Heart left ventricle (tissue), 16 donors: ENCODE data around the gene DMD. TPM values are rescaled to one million over a fixed set of nuclear protein-coding genes. Genes with fewer than 3 reads are reported as not detected.
"Not testable (repeated sequence)": the region's sequence is repeated elsewhere in the genome, so short reads cannot be mapped to it uniquely, and the experiment has no call there.

Experiments
- ATAC-seq, 4 donors: fragments of 200-7000 bp; cut with Tn5 transposase; one replicate each; pipeline ENCODE4 v1.9.1; 2020 to 2022; ENCODE audit warnings: moderate library complexity in 4 of 4, mild to moderate bottlenecking in 3 of 4, moderate number of reproducible peaks in 1 of 4
- DNase-seq, 5 donors: peaks; one replicate each; pipeline ENCODE4 v3.0.0-alpha.2; 2020
- H3K27ac ChIP-seq, 12 donors: fragments of 200-600 bp; sonication (generic) in 4 of 12; one replicate each; pipeline versions ENCODE4 v1.5.0 to v1.8.0; 2016 to 2022; ENCODE audit warnings: mild to moderate bottlenecking in 2 of 12
- H3K27me3 ChIP-seq, 9 donors: fragments of 200-600 bp; sonication (generic) in 2 of 9; one replicate each; pipeline versions ENCODE4 v1.5.1 to v1.8.0; 2016 to 2022; ENCODE audit warnings: mild to moderate bottlenecking in 3 of 9
- H3K36me3 ChIP-seq, 9 donors: fragments of 200-600 bp; sonication (generic) in 2 of 9; one replicate each; pipeline versions ENCODE4 v1.5.0 to v1.8.0; 2018 to 2022; ENCODE audit warnings: mild to moderate bottlenecking in 2 of 9
- H3K4me1 ChIP-seq, 12 donors: fragments of 200-600 bp; sonication (generic) in 4 of 12; one replicate each; pipeline versions ENCODE4 v1.5.0 to v1.8.0; 2016 to 2022; ENCODE audit warnings: mild to moderate bottlenecking in 3 of 12
- H3K4me3 ChIP-seq, 12 donors: fragments of 200-600 bp; sonication (generic) in 4 of 12; one replicate each; pipeline versions ENCODE4 v1.5.0 to v1.8.0; 2017 to 2022; ENCODE audit warnings: mild to moderate bottlenecking in 9 of 12, moderate library complexity in 4 of 12
- H3K9me3 ChIP-seq, 12 donors: fragments of 200-600 bp; sonication (generic) in 4 of 12; one replicate each; pipeline versions ENCODE4 v1.5.0 to v1.8.0; 2016 to 2022; ENCODE audit warnings: mild to moderate bottlenecking in 1 of 12
- POLR2A ChIP-seq, 2 donors: fragments of 450-650 bp; IDR thresholded peaks; one replicate each; pipeline ENCODE4 v1.6.1; 2017; ENCODE audit warnings: antibody characterized with exemption in 2 of 2, mild to moderate bottlenecking in 2 of 2, moderate library complexity in 2 of 2
- WGBS, 4 donors: extraction: QIAGEN DNeasy Blood & Tissue Kit in 2 of 4; methylation state at CpG; one replicate each; pipeline versions ENCODE4 v1.1.5 to v1.1.7; 2013 to 2018; 5-methylcytosine and 5-hydroxymethylcytosine counted together
- intact Hi-C, 10 donors: fragments of 100-400 bp; cut with DNase I; formaldehyde crosslinking; loops; one replicate each; pipeline versions ENCODE4 v1.11.1 to v1.14.2; 2022
- polyA plus RNA-seq, 2 donors: library from polyadenylated mRNA; stranded (reverse); fragments of 200-250 nt; gene quantifications; one replicate each; pipeline ENCODE4 v1.2.3, GENCODE V29; 2013
- total RNA-seq, 9 donors: library from RNA; depleted of rRNA in 2 of 9; stranded (reverse); fragments of >200 nt in 2 of 9; fragmentation: NEBNext Ultra II Directional in 3 of 9; extraction: Animal tissue kit (Norgen Biotek cat#: 25700) in 3 of 9; gene quantifications; one replicate each; pipeline versions ENCODE4 v1.1.0 to v1.2.4, GENCODE V29; 2016 to 2023
- TF ChIP-seq, protein P1 (sequence below), 12 donors: fragments of 200-600 bp; sonication (generic) in 4 of 12; IDR thresholded peaks; one replicate each; pipeline versions ENCODE4 v1.5.0 to v1.8.0; 2018 to 2022; ENCODE audit warnings: antibody characterized with exemption in 12 of 12, mild to moderate bottlenecking in 5 of 12
- donor health status: ischemic (EF 13 %, LVEDD 7.1; RV severe dilation, severe dysfunction).
- donor health status: healthy with polysubstance abuse.
- donor health status: DM: no; HTN: yes; CAD: no.
- donor health status: DM: no; HTN: no; CAD: no.
- donor health status: ischemic (EF 25% LVEDD 6.9; RV normal size, moderate dysfunction).
- donor health status: ischemic (EF 25% LVEDD 5.7; RV mildly dilated, moderate dysfunction).
- donor health status: healthy.
- donor health status: DM: yes; HTN: yes; CAD: no.
- donor health status: ischemic (EF 35%, LVEDD 5.7; RV mildly dilated, moderate dysfunction).
- donor health status: nonischemic (EF 11% LVEDD 7.7; RV severe dilation, severe dysfunction).
- donor health status: DM: yes; HTN: yes; CAD: no.
- donor health status: PGD.
- donor health status: ischemic (EF 29% LVEDD 5.4; RV normal size, mild dysfunction).
- donor health status: nonischemic (EF 23%, LVEDD 6.1; RV moderate dilation, normal function).

The DMD gene
- total and polyA plus RNA-seq, 11 donors = 34.7 to 236 (median 162) TPM

DNA sequence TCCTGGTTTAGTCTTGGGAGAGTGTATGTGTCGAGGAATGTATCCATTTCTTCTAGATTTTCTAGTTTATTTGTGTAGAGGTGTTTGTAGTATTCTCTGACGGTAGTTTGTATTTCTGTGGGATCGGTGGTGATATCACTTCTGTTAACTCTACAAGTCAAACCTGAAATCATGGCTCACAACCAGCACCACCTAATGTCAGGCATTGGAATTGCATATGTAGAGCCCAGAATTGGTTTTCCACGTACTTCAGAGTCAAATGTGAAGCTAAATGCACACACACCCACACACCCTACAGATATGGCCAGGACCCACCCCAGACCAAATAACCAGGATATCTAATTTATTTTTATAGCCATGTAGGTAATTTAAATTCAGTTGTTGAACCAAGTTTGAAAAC, 964.7 kb downstream of the DMD start:
- 30 to 51% (median 36%) methylated on average over 4 of the region's 4 CpGs for WGBS, 4 donors
- DNase-seq, intact Hi-C loops, H3K27me3 ChIP-seq, H3K27ac ChIP-seq, H3K9me3 ChIP-seq, H3K4me1 ChIP-seq, H3K4me3 ChIP-seq, ATAC-seq, H3K36me3 ChIP-seq: not testable (repeated sequence)
- TF ChIP-seq, protein P1, sequence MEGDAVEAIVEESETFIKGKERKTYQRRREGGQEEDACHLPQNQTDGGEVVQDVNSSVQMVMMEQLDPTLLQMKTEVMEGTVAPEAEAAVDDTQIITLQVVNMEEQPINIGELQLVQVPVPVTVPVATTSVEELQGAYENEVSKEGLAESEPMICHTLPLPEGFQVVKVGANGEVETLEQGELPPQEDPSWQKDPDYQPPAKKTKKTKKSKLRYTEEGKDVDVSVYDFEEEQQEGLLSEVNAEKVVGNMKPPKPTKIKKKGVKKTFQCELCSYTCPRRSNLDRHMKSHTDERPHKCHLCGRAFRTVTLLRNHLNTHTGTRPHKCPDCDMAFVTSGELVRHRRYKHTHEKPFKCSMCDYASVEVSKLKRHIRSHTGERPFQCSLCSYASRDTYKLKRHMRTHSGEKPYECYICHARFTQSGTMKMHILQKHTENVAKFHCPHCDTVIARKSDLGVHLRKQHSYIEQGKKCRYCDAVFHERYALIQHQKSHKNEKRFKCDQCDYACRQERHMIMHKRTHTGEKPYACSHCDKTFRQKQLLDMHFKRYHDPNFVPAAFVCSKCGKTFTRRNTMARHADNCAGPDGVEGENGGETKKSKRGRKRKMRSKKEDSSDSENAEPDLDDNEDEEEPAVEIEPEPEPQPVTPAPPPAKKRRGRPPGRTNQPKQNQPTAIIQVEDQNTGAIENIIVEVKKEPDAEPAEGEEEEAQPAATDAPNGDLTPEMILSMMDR (IDR thresholded peaks at IDR 0.05) = peak in 9 of 12 donors; percentile 6 to 37 (median 28)

DNA sequence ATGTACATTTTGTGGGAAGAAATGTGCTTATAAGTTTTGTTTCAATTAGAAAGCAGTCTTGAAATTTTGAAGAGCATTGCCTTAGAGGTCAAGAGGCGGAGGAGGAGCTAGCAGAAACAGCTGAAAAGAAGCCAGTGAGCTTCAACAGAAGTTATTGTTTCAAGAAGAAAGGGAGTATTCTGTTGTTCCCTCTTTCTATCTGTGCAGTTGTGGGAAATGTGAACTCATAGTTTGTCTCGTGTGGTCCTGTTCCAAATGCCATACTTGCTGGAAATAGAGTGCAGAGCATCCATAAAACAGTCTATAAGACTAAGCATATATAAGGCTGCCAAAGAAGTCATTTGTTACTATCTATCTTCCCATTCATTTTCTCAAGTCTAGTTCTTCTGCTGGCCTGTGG, 1015.7 kb downstream of the DMD start:
- no peak overlapping the region for H3K4me3 ChIP-seq
- intact Hi-C loops = no loop called here

DNA sequence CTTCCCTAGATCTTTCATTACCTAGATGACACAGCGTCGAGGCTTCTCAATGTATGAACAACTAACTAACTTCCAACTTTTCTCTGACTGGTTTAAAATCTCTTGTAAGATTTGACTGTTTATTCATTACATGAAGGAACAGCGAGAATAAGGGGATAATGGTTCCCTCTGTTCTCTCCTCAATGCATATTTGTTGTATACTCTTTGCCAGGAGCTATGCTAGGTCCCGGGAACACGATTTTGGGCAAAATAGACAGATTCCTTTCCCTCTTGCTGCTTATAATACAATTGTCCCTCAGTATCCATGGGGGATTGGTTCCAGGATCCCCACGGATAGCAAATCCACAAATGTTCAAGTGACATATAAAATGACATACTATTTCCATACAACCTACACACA, 1020.0 kb downstream of the DMD start:
- 75 to 86% (median 79%) methylated on average over 6 of the region's 6 CpGs for WGBS, 4 donors
- H3K36me3 ChIP-seq = no peaks in the 10 kb centered on the region
- H3K27me3 ChIP-seq = no peaks in the 10 kb centered on the region
- H3K4me3 ChIP-seq = no peak overlapping the region
- no peaks in the 10 kb centered on the region for H3K4me1 ChIP-seq
- H3K27ac ChIP-seq = no peak overlapping the region
- no peak for TF ChIP-seq POLR2A (IDR thresholded peaks at IDR 0.05)
- TF ChIP-seq, protein P1 (IDR thresholded peaks at IDR 0.05) = no peak
- H3K9me3 ChIP-seq = no peaks in the 10 kb centered on the region
- DNase-seq (no peak), ATAC-seq (no peak)
- intact Hi-C loops = no loop called here

More for the DNA sequence above, 1015.7 kb downstream of the DMD start:
- Histone ChIP-seq H3K36me3 (no peaks in the 10 kb centered on the region), H3K4me1 (no peaks in the 10 kb centered on the region), H3K9me3 (no peaks in the 10 kb centered on the region), H3K27ac (no peak overlapping the region), H3K27me3 (no peaks in the 10 kb centered on the region)
- no peak for ATAC-seq
- DNase-seq = no peak
- WGBS, 4 donors = 22 to 54% (median 42%) methylated on average over 2 of the region's 2 CpGs
- TF ChIP-seq, protein P1 (IDR thresholded peaks at IDR 0.05) = no peak
- no peak for TF ChIP-seq POLR2A (IDR thresholded peaks at IDR 0.05)

DNA sequence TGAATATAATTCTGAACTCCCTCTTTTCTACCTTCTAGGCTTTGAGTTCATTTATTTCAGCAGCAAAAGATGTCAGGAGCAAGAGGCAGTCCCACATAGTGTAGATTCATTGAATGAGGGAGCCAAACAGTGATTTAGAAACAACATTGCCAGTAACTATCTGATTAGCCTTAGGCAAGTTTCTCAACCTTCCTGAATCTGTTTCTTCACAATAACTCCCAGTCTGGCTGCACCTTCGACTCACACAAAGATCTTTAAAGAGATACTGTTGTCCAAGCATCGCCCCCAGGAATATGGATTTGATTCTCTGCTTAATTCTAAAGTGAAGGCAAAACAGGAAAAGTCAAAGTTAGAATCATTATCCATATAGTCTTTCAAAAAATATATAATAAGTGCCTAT, 1026.2 kb downstream of the DMD start:
- Histone ChIP-seq H3K27ac (no peak overlapping the region), H3K4me3 (no peak overlapping the region), H3K4me1 (no peaks in the 10 kb centered on the region), H3K9me3 (no peaks in the 10 kb centered on the region), H3K27me3 (no peaks in the 10 kb centered on the region), H3K36me3 (no peaks in the 10 kb centered on the region)
- DNase-seq (no peak), ATAC-seq (no peak)
- no peak for TF ChIP-seq POLR2A (IDR thresholded peaks at IDR 0.05)
- TF ChIP-seq, protein P1 (IDR thresholded peaks at IDR 0.05) = no peak
- intact Hi-C loops = no loop called here
- 52 to 68% (median 60%) methylated on average over 2 of the region's 2 CpGs for WGBS, 4 donors
